T1000 (cell line): ENCODE measurements around the gene ALOX5.
"Not testable (repeated sequence)": the region's sequence is repeated elsewhere in the genome, so short reads cannot be mapped to it uniquely, and the experiment has no call there.

ENCODE experiments used
- DNase-seq: peaks from one replicate; lab custom pipeline; 2025; ENCODE audit warnings: mixed read lengths; lab: John Stamatoyannopoulos, UW

The ALOX5 gene

DNA sequence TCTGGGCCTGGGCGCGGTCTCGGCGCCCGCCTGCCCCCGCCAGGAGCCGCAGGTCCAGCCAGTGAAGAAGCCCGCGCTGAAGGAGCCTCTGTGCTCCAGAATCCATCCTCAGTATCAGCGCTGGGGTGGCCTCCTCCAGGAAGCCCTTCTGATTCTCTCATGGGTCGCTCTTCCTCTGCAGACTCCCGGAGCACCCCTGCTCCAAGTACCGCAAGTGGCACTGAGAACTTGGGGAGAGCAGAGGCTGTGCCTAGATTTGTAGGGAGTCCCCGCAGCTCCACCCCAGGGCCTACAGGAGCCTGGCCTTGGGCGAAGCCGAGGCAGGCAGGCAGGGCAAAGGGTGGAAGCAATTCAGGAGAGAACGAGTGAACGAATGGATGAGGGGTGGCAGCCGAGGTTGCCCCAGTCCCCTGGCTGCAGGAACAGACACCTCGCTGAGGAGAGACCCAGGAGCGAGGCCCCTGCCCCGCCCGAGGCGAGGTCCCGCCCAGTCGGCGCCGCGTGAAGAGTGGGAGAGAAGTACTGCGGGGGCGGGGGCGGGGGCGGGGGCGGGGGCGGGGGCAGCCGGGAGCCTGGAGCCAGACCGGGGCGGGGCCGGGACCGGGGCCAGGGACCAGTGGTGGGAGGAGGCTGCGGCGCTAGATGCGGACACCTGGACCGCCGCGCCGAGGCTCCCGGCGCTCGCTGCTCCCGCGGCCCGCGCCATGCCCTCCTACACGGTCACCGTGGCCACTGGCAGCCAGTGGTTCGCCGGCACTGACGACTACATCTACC, at the start of gene ALOX5:
ALOX5 (plus strand) TSS at position 641 of the 774 bp plus-strand sequence; CDS start at position 705, 64 bp downstream.
- no peak for DNase-seq

DNA sequence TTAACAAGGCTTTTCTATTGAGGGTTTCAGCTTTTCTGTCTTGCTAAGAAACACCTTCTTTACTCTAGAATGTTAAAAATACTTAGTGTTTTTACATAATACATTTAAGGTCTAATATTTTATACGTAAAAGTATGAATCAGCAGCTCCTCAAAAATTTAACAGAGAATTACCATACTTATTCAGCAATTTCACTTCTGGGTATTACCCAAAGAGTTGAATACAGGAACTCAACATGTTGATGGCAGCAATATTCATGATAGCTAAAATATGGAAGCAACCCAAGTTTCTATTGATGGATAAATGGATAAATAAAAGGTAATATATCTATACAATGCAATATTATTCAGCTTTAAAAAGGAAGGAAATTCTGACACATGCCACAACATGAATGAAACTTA, 48.9 kb upstream of the ALOX5 start:
- DNase-seq, result no peak

DNA sequence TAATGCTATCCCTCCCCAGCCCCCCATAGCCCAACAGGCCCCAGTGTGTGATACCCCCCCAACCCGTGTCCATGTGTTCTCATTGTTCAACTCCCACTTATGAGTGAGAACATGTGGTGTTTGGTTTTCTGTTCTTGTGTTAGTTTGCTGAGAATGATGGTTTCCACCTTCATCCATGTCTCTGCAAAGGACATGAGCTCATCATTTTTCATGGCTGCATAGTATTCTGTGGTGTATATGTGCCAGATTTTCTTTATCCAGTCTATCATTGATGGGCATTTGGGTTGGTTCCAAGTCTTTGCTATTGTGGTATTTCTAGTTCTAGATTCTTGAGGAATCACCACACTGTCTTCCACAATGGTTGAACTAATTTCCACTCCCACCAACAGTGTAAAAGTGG, 47.2 kb upstream of the ALOX5 start:
- DNase-seq, result not testable (repeated sequence)

DNA sequence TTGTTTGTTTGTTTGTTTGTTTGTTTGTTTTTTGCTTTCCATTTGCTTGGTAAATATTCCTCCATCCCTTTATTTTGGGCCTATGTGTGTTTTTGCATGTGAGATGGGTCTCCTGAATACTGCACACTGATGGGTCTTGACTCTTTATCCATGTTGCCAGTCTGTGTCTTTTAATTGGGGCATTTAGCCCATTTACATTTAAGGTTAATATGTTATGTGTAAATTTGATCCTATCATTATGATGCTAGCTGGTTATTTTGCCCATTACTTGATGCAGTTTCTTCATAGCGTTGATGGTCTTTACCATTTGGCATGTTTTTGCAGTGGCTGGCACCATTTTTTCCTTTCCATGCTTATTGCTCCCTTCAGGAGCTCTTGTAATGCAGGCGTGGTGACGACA, 42.2 kb upstream of the ALOX5 start:
- not testable (repeated sequence) for DNase-seq

DNA sequence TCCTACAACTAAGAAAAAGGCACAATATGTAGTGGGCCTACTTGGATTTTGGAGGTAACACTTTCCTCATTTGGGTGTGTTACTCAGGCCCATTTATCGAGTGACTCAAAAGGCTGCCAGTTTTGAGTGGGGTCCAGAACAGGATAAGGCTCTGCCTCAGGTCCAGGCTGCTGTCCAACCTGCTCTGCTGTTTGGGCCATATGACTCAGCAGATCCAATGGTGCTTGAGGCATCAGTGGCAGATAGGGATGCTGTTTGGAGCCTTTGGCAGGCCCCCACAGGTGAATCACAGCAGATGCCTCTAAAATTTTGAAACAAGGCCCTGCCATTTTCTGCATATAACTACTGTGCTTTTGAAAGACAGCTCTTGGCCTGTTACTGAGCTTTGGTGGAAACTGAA, 34.1 kb upstream of the ALOX5 start:
- no peak for DNase-seq

DNA sequence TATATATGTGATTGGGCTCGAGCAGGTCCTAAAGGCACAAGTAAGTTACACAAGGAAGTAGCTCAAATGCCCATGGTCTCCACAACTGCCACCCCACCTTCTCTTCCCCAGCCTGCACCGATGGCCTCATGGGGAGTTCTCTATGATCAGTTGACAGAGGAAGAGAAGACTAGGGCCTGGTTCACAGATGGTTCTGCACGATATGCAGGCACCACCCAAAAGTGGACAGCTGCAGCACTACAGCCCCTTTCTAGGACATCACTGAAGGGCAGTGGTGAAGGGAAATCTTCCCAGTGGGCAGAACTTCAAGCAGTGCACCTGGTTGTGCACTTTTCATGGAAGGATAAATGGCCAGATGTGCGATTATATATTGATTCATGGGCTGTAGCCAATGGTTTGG, 33.6 kb upstream of the ALOX5 start:
- not testable (repeated sequence) for DNase-seq

DNA sequence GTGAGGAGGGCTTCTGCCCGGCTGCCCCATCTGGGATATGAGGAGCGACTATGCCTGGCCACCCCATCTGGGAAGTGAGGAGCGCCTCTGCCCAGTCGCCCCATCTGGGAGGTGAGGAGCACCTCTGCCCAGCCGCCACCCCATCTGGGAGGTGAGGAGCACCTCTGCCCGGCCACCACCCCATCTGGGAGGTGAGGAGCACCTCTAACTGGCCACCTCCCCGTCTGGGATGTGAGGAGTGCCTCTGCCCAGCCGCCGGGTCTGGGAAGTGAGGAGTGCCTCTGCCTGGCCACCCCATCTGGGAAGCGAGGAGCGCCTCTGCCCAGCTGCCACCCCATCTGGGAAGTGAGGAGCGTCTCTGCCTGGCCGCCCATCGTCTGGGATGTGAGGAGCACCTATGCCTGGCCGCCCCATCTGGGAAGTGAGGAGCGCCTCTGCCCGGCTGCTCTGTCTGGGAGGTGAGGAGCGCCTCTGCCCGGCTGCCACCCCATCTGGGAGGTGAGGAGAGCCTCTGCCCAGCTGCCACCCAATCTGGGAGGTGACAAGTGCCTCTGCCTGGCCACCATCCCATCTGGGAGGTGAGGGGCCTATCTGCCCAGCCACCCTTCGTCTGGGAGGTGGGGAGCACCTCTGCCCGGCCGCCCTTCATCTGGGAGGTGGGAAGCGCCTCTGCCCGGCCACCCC, 27.2 kb upstream of the ALOX5 start:
- DNase-seq, result not testable (repeated sequence)

DNA sequence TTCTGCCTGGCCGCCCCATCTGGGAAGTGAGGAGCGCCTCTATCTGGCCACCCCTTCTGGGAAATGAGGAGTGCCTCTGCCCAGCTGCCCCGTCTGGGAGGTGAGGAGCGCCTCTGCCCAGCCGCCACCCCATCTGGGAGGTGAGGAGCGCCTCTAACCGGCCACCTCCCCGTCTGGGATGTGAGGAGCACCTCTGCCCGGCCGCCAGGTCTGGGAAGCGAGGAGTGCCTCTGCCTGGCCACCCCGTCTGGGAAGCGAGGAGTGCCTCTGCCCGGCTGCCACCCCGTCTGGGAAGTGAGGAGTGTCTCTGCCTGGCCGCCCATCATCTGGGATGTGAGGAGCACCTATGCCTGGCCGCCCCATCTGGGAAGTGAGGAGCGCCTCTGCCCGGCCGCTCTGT, 26.6 kb upstream of the ALOX5 start:
- not testable (repeated sequence) for DNase-seq

DNA sequence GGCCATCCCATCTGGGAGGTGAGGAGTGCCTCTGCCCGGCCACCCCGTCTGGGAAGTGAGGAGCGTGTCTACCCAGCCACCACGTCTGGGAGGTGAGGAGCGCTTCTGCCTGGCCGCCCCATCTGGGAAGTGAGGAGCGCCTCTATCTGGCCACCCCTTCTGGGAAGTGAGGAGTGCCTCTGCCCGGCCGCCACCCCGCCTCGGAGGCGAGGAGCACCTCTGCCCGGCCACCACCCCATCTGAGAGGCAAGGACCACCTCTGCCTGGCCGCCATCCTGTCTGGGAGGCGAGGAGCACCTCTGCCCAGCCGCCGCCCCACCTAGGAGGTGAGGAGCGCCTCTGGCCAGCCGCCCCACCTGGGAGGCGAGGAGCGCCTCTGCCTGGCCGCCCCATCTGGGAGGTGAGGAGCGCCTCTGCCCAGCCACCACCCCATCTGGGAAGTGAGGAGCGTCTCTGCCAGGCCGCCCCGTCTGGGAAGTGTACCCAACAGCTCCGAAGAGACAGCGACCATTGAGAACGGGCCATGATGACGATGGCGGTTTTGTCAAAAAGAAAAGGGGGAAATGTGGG, 25.7 kb upstream of the ALOX5 start:
- DNase-seq, result not testable (repeated sequence)

- DNase-seq, result no peak
These were observed 20.8 kb upstream of the ALOX5 start for GRCh38 chr10:45353186-45353585.

DNA sequence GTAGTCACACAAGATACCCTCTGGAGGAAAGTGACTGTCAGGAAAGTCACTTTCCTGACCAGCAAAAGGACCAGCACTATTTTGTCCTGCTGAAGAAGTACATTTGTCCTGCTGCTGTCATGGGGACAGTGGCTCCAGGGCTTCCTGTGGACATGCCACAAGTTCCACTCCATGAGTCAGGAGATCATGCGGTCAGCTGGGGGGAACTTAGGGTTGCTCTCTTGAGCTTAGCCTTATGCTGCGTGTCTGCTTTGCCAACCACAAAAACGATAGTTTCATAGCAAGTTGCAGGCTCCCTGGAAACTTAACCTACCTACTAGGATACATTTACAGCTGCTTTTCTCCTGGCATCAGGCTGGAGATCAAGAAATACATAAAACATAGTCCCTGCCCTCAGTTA, 19.8 kb upstream of the ALOX5 start:
- DNase-seq, result no peak

- DNase-seq, result no peak
These were observed 18.5 kb upstream of the ALOX5 start for GRCh38 chr10:45355494-45355893.

- DNase-seq, result not testable (repeated sequence)
These were observed 15.1 kb upstream of the ALOX5 start for GRCh38 chr10:45358961-45359360.

DNA sequence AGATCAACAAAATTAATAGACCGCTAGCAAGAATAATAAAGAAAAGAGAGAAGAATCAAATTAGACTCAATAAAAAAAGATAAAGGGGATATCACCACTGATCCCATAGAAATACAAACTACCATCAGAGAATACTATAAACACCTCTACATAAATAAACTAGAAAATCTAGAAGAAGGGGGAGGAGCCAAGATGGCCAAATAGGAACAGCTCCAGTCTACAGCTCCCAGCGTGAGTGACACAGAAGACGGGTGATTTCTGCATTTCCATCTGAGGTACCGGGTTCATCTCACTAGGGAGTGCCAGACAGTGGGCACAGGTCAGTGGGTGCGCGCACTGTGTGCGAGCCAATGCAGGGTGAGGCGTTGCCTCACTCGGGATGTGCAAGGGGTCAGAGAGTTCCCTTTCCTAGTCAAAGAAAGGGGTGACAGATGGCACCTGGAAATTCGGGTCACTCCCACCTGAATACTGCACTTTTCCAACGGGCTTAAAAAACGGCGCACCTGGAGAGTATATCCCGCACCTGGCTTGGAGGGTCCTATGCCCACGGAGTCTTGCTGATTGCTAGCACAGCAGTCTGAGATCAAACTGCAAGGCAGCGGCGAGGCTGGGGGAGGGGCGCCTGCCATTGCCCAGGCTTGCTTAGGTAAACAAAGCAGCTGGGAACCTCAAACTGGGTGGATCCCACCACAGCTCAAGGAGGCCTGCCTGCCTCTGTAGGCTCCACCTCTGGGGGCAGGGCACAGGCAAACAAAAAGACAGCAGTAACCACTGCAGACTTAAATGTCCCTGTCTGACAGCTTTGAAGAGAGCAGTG, 11.8 kb upstream of the ALOX5 start:
- not testable (repeated sequence) for DNase-seq

- not testable (repeated sequence) for DNase-seq
These were observed 6.4 kb upstream of the ALOX5 start for GRCh38 chr10:45367643-45368042.

DNA sequence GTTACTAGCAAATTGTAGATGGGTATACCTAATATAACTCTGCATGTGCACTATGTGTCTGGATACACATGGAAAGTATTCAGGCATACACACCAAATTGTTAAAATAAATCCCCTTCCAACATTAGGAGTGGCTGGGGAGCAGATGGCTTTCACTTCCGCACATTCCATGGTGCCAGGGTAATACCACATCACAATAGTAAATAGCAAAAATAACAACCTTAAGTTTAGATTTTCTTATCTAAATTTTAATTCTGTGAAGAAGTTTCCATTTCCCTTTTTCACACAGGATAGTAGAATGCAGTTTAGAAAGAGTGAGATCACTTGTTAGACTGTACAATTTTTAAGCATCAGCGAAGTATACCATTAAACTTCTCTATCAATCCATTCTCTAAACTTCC, 5.8 kb upstream of the ALOX5 start:
- no peak for DNase-seq

DNA sequence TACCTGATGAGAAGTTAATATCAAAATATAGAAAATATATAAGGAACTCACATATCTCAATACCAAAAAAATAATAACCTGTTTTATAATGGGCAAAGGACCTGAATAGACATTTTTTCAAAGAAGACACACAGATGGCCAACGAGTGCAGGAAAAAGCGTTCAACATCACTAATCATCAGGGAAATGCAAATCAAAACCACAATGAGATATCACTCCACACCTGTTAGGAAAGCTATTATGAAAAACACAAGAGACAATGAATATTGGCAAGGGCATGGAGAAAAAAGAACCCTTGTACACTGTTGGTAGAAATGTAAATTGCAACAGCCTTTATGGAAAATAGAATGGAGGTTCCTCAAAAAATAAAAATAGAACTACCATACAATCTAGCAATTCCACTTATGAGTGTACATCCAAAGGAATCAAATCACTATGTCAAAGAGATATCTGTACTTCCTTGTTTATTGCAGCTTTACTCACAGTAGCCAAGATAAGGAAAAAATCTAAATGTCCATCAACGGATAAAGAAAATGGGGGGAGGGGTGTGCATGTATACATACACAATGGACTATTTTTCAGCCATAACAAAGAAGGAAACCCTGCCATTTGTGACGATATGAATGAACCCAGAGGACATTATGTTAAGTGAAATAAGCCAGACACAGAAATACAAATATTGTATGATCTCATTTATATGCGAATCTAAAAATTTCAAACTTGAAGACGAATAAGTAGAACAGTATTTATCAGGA, 3.6 kb upstream of the ALOX5 start:
- DNase-seq, result no peak

- no peak for DNase-seq
These were observed 2.5 kb upstream of the ALOX5 start for GRCh38 chr10:45371560-45371959.

GRCh38 chr10:45372251-45372951, 1.6 kb upstream of the ALOX5 start:
- no peak for DNase-seq

GRCh38 chr10:45373003-45373575, 927 bp upstream of the ALOX5 start:
- no peak for DNase-seq
